Measurements from ENCODE around the gene CTDP1.

- TF ChIP-seq CTCF (IDR thresholded peaks at IDR 0.05): no peak
- no peak for TF ChIP-seq POLR2AphosphoS5 (IDR thresholded peaks at IDR 0.05)
Measured at GRCh38 chr18:79754831-79755351, 75.3 kb downstream of the CTDP1 start.

Measured in suprapubic skin (tissue), 3 donors.